Type B pancreatic cell (in vitro differentiated cells): ENCODE results near the gene MKI67. TPM values are rescaled to one million over a fixed set of nuclear protein-coding genes. Genes with fewer than 3 reads are reported as not detected.

Experiments
- DNase-seq: peaks from one replicate; pipeline ENCODE4 v3.0.0; 2021; ENCODE audit warnings: mixed read lengths; ENCODE audit not compliant: unreplicated experiment; ENCODE audit errors: extremely low spot score
- H3K27ac Mint-ChIP-seq: 2 replicates; pipeline ENCODE4 v1.8.0; 2021; ENCODE audit warnings: mild to moderate bottlenecking, mixed read lengths
- H3K27me3 Mint-ChIP-seq: 2 replicates; pipeline ENCODE4 v1.8.0; 2021; ENCODE audit warnings: mixed read lengths
- H3K36me3 Mint-ChIP-seq: 2 replicates; pipeline ENCODE4 v1.8.0; 2021; ENCODE audit warnings: mixed read lengths
- H3K4me1 Mint-ChIP-seq: one replicate; pipeline ENCODE4 v1.8.0; 2021; ENCODE audit warnings: mixed read lengths; ENCODE audit not compliant: unreplicated experiment
- H3K4me3 Mint-ChIP-seq: 2 replicates; pipeline ENCODE4 v1.8.0; 2021; ENCODE audit warnings: mild to moderate bottlenecking, mixed read lengths
- H3K9me3 Mint-ChIP-seq: 2 replicates; pipeline ENCODE4 v1.8.0; 2021; ENCODE audit warnings: mixed read lengths
- CTCF ChIP-seq: fragments of 200-600 bp; sonication (generic); conservative IDR thresholded peaks from 2 replicates; pipeline ENCODE4 v1.5.0; 2021; ENCODE audit warnings: antibody characterized with exemption, mild to moderate bottlenecking
- total RNA-seq: library from RNA; stranded (reverse); gene quantifications from 2 replicates; pipeline ENCODE4 v1.2.1, GENCODE V29; 2021; ENCODE audit warnings: low replicate concordance

The MKI67 gene
- total RNA-seq, 1 donor from 2014 or later = 104 TPM

DNA sequence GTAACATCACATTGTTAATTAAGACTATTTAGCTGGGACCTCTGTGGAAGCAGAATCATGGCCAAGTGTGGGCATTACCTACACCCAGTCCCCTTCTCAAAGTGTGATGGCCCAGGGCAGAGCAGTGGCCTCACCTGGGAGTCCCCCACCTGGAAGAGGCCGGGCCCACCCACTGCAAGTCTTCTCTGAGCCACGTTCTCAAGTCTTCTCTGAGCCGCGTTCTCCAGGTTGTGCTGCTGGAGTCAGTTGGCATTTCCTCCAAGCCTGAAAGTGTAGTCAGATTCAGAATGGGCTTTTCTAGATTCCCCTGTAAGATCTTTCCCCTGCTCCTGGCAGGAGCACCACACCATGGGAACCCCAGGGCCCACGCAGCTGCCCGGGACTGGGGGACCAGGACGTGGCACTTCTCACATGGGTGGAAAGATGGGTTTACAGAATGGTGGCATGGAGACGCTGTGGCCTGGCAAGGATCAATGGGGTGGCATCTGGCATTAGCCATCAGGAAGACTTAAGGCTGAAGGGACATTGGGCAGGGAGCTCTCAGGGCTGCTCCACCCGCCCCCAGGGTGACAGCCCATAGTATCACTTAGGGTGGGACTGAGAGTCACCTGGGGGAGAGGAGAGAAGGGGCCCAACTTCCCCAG is 68.0 kb downstream of the MKI67 start:
- Mint-ChIP-seq H3K27me3 (peaks cover 3% of the 10 kb centered on the region), H3K27ac (no peak overlapping the region), H3K36me3 (peaks cover 4% of the 10 kb centered on the region), H3K4me1 (peaks cover 10% of the 10 kb centered on the region), H3K4me3 (no peak overlapping the region), H3K9me3 (no peaks in the 10 kb centered on the region)
- no peak for DNase-seq
- no peak for TF ChIP-seq CTCF

- Mint-ChIP-seq H3K27me3 (peaks cover 3% of the 10 kb centered on the region), H3K9me3 (no peaks in the 10 kb centered on the region), H3K4me3 (no peak overlapping the region), H3K36me3 (peaks cover 4% of the 10 kb centered on the region), H3K27ac (no peak overlapping the region), H3K4me1 (no peaks in the 10 kb centered on the region)
- DNase-seq = peak; percentile 59
- TF ChIP-seq CTCF = no peak
Measured at GRCh38 chr10:128056303-128057050, 69.7 kb downstream of the MKI67 start.

GRCh38 chr10:128055061-128055868 is 71.0 kb downstream of the MKI67 start:
- DNase-seq = no peak
- H3K27ac Mint-ChIP-seq = no peak overlapping the region
- H3K9me3 Mint-ChIP-seq = no peaks in the 10 kb centered on the region
- peaks cover 3% of the 10 kb centered on the region for H3K27me3 Mint-ChIP-seq
- H3K4me3 Mint-ChIP-seq = no peak overlapping the region
- peaks cover 7% of the 10 kb centered on the region for H3K4me1 Mint-ChIP-seq
- TF ChIP-seq CTCF = no peak
- peaks cover 4% of the 10 kb centered on the region for H3K36me3 Mint-ChIP-seq

DNA sequence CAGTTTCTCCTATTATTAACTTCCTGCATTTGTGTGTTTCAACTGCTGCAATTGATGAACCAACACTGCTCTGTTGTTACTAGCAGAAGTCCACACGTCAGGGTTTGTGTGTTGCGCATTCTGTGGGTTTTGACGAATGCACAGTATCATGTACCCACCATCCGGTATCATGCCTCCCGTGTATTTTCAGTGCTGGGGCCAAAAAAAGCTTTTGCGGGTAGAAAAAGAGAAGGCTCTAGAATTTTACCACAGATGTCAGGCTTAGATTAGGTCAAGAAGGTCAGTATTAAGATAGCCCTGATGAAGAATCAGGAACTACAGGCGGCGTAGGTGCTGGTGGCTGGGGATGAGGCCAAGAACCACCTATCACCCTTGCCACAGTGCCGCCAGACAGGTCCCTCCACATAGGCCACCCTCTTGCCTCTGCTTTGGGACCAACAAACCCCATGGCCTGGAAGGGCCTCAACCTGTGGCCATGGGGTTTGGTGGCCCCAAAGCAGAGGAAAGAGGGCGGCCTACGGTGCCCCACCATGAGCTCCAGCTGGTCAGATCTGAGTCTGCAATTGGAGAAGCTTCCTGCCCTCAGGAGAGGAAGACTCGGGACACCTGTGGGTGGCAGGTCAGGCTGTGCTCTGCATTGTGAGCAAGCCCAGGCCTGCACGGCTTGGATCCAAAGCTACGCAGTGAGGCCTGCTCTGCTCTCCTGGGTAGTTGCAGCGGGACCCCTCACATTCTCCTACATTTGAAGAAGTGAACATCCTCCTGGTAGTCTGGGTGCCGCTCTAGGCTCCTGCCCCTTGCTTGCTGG is 71.9 kb downstream of the MKI67 start:
- Mint-ChIP-seq H3K27me3 (no peaks in the 10 kb centered on the region), H3K36me3 (peaks cover 4% of the 10 kb centered on the region), H3K27ac (no peak overlapping the region), H3K4me1 (peaks cover 7% of the 10 kb centered on the region), H3K9me3 (no peaks in the 10 kb centered on the region), H3K4me3 (no peak overlapping the region)
- TF ChIP-seq CTCF = no peak
- no peak for DNase-seq

- TF ChIP-seq CTCF = no peak
- Mint-ChIP-seq H3K27me3 (no peaks in the 10 kb centered on the region), H3K4me3 (no peak overlapping the region), H3K9me3 (no peaks in the 10 kb centered on the region), H3K27ac (no peak overlapping the region), H3K4me1 (peaks cover 7% of the 10 kb centered on the region), H3K36me3 (peaks cover 4% of the 10 kb centered on the region)
- no peak for DNase-seq
Measured at GRCh38 chr10:128053356-128053755, 72.9 kb downstream of the MKI67 start.
